Fibroblast of villous mesenchyme (primary cell): Measurements from ENCODE around the gene CCNB3. TPM values are rescaled to one million over a fixed set of nuclear protein-coding genes. Genes with fewer than 3 reads are reported as not detected.
"Not testable (repeated sequence)": the region's sequence is repeated elsewhere in the genome, so short reads cannot be mapped to it uniquely, and the experiment has no call there.

Experiments used
- DNase-seq: peaks from one replicate; pipeline ENCODE4 v3.0.0-alpha.2; 2010; ENCODE audit warnings: low read depth
- H3K4me3 ChIP-seq: 2 replicates; pipeline ENCODE4 v1.5.1; 2011; ENCODE audit warnings: low read depth, mild to moderate bottlenecking, low read length
- total RNA-seq: library from RNA; depleted of rRNA; stranded (reverse); fragments of >200 nt; gene quantifications from 2 replicates; pipeline ENCODE4 v1.2.3, GENCODE V29; 2012
- TF ChIP-seq, protein P1 (sequence below): IDR thresholded peaks from 2 replicates; pipeline ENCODE4 v1.5.1; 2012; ENCODE audit warnings: low read depth, mild to moderate bottlenecking, low read length; ENCODE audit not compliant: insufficient read depth

The CCNB3 gene
- total RNA-seq, 1 donor, result 4.3 TPM

DNA sequence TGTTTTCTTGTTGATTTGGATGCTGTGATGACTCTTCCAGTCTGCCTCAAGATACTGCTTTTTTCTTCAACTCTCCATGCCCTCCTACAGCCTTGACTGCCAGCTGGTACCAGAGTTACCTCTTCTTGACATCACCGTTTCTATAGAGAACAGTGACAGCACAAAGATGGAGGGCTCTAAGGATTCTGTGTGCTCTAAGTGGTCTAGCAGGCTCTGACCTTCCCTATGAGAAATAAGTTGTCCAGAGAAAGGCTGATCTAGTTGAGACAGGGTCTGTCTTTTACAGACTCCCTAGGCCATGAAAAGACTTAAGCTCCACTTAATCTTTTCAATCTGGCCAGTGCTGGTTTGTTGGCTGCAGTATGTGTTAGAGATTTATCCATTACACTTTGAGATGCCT, 3.7 kb upstream of the CCNB3 start, which contains the start of gene AKAP4:
Gene AKAP4 (minus strand): TSS at position 101 of the 400 bp plus-strand sequence. CDS start 118 bp downstream, outside the sequence.
- H3K4me3 ChIP-seq, result no peak within 1 kb of the TSS
- no peak for DNase-seq
- TF ChIP-seq, protein P1, sequence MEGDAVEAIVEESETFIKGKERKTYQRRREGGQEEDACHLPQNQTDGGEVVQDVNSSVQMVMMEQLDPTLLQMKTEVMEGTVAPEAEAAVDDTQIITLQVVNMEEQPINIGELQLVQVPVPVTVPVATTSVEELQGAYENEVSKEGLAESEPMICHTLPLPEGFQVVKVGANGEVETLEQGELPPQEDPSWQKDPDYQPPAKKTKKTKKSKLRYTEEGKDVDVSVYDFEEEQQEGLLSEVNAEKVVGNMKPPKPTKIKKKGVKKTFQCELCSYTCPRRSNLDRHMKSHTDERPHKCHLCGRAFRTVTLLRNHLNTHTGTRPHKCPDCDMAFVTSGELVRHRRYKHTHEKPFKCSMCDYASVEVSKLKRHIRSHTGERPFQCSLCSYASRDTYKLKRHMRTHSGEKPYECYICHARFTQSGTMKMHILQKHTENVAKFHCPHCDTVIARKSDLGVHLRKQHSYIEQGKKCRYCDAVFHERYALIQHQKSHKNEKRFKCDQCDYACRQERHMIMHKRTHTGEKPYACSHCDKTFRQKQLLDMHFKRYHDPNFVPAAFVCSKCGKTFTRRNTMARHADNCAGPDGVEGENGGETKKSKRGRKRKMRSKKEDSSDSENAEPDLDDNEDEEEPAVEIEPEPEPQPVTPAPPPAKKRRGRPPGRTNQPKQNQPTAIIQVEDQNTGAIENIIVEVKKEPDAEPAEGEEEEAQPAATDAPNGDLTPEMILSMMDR, result no peak

DNA sequence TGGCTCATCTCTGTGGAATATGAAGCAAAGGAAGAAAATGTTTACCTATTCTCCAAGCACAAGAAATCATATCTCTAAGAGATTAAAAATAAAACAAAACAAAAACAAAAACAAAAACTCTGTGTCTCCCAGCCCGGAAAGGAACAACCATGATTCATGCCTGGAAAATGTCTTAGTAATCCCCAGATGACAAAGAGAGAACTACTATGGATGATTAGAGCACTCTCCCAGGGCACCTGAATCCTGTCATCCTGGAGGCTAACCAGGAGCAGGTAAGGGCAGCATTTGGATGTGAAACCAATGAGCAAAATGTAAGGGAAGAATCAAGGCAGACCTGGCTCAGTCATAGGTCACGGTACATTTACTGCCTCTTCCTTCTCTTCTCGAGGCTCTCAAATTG, 2.0 kb upstream of the CCNB3 start:
- H3K4me3 ChIP-seq, result no peak overlapping the region
- TF ChIP-seq, protein P1, result no peak
- peak; percentile 21 for DNase-seq

DNA sequence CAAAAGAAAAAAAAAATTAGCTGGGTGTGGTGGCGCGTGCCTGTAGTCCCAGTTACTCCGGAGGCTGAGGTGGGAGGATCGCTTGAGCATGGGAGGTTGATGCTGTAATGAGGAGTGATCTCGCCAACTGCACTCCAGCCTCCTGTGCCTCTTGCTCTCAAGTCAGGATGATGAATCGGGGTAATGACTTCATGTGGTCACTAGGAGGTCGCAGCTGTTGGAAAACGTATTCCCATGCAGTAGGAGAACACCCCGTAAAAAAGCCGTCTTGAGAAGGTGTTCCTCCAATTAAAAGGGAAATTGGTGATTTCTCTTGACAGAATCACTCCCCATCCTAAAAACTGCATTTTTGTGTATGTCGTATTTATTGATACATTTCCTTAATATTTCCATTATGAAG, 2.2 kb downstream of the CCNB3 start:
- H3K4me3 ChIP-seq, result no peak overlapping the region
- TF ChIP-seq, protein P1, result no peak
- no peak for DNase-seq

DNA sequence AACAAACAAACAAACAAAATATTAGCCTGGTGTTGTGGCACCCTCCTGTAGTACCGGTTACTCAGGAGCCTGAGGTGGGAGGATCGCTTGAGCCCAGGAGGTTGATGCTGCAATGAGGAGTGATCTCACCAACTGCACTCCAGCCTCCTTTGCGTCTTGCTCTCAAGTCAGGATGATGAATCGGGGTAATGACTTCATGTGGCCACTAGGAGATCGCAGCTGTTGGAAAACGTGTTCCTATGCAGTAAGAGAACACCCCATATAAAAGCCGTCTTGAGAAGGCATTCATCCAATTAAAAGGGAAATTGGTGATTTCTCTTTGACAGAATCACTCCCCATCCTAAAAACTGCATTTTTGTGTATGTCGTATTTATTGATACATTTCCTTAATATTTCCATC, 6.9 kb downstream of the CCNB3 start:
- TF ChIP-seq, protein P1, result peak; percentile 46
- no peak overlapping the region for H3K4me3 ChIP-seq
- peak; percentile 7 for DNase-seq

DNA sequence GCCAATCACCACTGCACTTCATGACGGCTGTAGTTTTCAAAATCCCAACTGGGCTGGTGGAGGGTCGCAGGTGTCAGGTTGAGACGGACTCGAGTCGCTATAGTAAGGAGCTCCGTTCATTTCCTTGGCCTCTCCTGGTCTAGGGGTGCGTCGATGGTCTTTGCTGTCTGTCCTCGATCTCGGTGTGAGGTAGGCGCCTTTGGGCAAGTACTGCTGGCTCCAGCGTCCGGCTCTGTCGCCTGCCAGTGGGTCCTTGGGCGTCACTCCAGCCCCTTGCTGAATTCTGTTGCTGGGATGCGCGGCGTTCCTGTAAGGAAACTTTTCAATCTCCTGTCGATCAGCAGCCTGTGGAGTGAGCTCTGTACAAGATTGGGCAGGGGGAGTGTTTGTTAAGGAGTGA, 76.7 kb downstream of the CCNB3 start:
- DNase-seq, result no peak
- TF ChIP-seq, protein P1, result no peak
- no peak overlapping the region for H3K4me3 ChIP-seq

DNA sequence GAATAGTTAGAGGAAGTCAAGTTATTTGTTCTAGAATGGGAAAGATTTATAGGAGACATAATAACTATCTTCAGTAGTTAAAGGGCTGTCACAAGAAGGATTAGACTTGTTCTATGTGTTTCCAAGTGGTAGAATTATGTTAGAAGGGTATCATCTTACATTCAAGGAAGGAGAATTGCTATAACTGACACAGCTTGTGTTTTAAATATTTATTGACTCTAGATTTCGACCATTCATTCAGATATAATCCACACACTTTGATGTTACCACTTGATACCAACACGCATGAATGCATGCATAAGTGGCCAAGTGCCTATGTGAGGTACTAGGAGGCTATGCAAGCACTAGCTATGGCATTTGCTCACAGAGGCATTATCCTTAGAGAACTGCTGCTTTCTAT, 122.7 kb downstream of the CCNB3 start:
- H3K4me3 ChIP-seq, result no peak overlapping the region
- TF ChIP-seq, protein P1, result no peak
- DNase-seq, result no peak

DNA sequence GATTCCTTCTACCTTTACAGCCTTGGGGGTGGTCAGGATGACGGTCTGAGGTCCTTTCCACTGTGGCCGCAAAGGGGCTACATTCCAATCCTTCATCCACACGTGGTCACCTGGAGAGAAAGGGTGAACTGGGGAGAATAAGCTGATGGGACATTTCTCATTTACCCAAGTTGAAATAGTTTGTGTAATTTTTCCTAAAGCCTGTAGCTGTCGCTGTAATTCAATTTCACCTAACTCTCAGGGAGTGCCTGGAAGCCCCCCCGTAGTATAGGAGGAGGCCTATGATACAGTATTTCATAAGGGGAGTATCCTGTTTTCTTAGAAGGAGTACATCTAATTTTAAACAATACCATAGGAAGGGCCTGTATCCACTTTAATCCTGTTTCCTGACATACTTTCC, 128.1 kb downstream of the CCNB3 start:
- DNase-seq, H3K4me3 ChIP-seq: not testable (repeated sequence)

DNA sequence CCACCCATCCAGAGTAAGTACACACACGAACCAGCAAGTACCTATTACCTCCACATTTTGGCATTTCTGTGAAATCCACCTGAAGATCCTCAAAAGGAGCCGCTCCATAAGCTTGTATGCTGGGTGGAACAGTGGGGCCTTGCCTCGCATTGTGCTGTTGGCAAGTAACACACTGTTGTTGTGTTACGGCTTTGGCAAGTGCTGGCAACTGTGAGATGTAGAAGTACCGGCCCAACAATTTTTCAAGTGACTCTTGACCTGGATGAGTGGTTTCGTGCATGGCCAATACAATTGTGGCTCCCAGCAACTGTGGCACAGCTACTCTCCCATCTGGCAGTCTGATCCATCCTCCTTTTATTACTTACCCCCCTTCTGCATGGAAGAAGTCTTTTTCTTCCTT, 128.7 kb downstream of the CCNB3 start:
- TF ChIP-seq, protein P1, result no peak
- DNase-seq, result no peak
- H3K4me3 ChIP-seq, result no peak overlapping the region
